Measurements from ENCODE around the gene AK9.

DNA sequence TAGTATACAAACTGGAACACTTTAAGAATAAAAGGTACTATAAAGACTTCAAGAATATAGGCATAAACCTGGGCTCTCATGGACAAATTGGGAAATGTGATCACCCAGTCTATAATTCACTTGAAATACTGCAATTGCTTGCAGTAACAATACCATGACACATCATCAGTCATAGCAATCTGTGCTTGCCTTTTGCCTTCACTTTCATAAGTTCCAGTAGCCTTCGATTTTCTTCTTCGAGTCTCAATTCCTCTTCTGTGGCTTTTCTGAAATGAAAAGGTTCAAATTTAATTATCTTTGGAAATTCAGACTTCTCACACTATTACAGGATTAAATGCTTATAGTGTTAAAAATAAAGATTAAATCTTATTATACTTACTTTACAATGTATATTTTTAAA lies 111.6 kb downstream of the AK9 start:
- TF ChIP-seq CTCF (IDR thresholded peaks at IDR 0.05 in 4 of 5, conservative IDR thresholded peaks at IDR 0.05 in 1 of 5) (no peak), POLR2A (IDR thresholded peaks at IDR 0.05) (no peak)

Data from gastrocnemius medialis (tissue), 4 donors.